ENCODE data around the gene DRC7. TPM values are rescaled to one million over a fixed set of nuclear protein-coding genes. Genes with fewer than 3 reads are reported as not detected.

The DRC7 gene
- total RNA-seq, 2 experiments from 2014 or later, result not detected

- intact Hi-C loops (cut with micrococcal nuclease), result no loop called here
- POLR2A ChIA-PET, result no interaction called here
- Mint-ChIP-seq H3K27ac (no peak overlapping the region), H3K9me3 (no peaks in the 10 kb centered on the region), H3K4me3 (no peak overlapping the region), H3K27me3 (no peaks in the 10 kb centered on the region), H3K4me1 (ENCODE audit: low read depth) (peaks cover 14% of the 10 kb centered on the region), H3K36me3 (no peaks in the 10 kb centered on the region)
- DNase-seq, result no peak
- CTCF ChIA-PET, result no interaction called here
These were observed 1.1 kb upstream of the DRC7 start for GRCh38 chr16:57693550-57693949.

- POLR2A ChIA-PET, result no interaction called here
- Mint-ChIP-seq H3K4me3 (no peak overlapping the region), H3K27me3 (no peaks in the 10 kb centered on the region), H3K9me3 (no peaks in the 10 kb centered on the region), H3K36me3 (no peaks in the 10 kb centered on the region), H3K4me1 (ENCODE audit: low read depth) (peaks cover 12% of the 10 kb centered on the region), H3K27ac (no peak overlapping the region)
- DNase-seq, result no peak
- intact Hi-C loops (cut with micrococcal nuclease), result no loop called here
- CTCF ChIA-PET, result no interaction called here
These were observed 328 bp upstream of the DRC7 start for GRCh38 chr16:57694231-57694724.

- H3K36me3 Mint-ChIP-seq, result no peaks in the 10 kb centered on the region
- no peaks in the 10 kb centered on the region for H3K9me3 Mint-ChIP-seq
- DNase-seq, result no peak
- no peaks in the 10 kb centered on the region for H3K27me3 Mint-ChIP-seq
- H3K27ac Mint-ChIP-seq, result no peak overlapping the region
- no peak overlapping the region for H3K4me3 Mint-ChIP-seq
- POLR2A ChIA-PET, result no interaction called here
- CTCF ChIA-PET, result no interaction called here
- intact Hi-C loops (cut with micrococcal nuclease), result no loop called here
- peaks cover 3% of the 10 kb centered on the region for H3K4me1 Mint-ChIP-seq (ENCODE audit: low read depth)
These were observed 1.1 kb downstream of the DRC7 start for GRCh38 chr16:57695680-57696069.

- H3K4me1 Mint-ChIP-seq (ENCODE audit: low read depth), result peaks cover 3% of the 10 kb centered on the region
- H3K36me3 Mint-ChIP-seq, result no peaks in the 10 kb centered on the region
- no peaks in the 10 kb centered on the region for H3K9me3 Mint-ChIP-seq
- CTCF ChIA-PET, result no interaction called here
- H3K27me3 Mint-ChIP-seq, result no peaks in the 10 kb centered on the region
- no peak overlapping the region for H3K4me3 Mint-ChIP-seq
- intact Hi-C loops (cut with micrococcal nuclease), result no loop called here
- DNase-seq, result no peak
- no peak overlapping the region for H3K27ac Mint-ChIP-seq
- POLR2A ChIA-PET, result no interaction called here
These were observed 1.6 kb downstream of the DRC7 start for GRCh38 chr16:57696240-57696639.

- H3K27me3 Mint-ChIP-seq, result no peaks in the 10 kb centered on the region
- no peaks in the 10 kb centered on the region for H3K9me3 Mint-ChIP-seq
- CTCF ChIA-PET, result no interaction called here
- no peak overlapping the region for H3K4me3 Mint-ChIP-seq
- POLR2A ChIA-PET, result no interaction called here
- H3K4me1 Mint-ChIP-seq (ENCODE audit: low read depth), result peaks cover 3% of the 10 kb centered on the region
- DNase-seq, result no peak
- no peak overlapping the region for H3K27ac Mint-ChIP-seq
- no peaks in the 10 kb centered on the region for H3K36me3 Mint-ChIP-seq
- intact Hi-C loops (cut with micrococcal nuclease), result no loop called here
These were observed 3.4 kb downstream of the DRC7 start for GRCh38 chr16:57697896-57698537.

- intact Hi-C loops (cut with micrococcal nuclease), result no loop called here
- Mint-ChIP-seq H3K4me3 (no peak overlapping the region), H3K9me3 (no peaks in the 10 kb centered on the region), H3K36me3 (no peaks in the 10 kb centered on the region), H3K27me3 (no peaks in the 10 kb centered on the region), H3K4me1 (ENCODE audit: low read depth) (peaks cover 3% of the 10 kb centered on the region), H3K27ac (no peak overlapping the region)
- POLR2A ChIA-PET, result no interaction called here
- CTCF ChIA-PET, result no interaction called here
- DNase-seq, result no peak
These were observed 4.3 kb downstream of the DRC7 start for GRCh38 chr16:57698812-57699405.

GRCh38 chr16:57699481-57699880, 4.9 kb downstream of the DRC7 start:
- no peak overlapping the region for H3K27ac Mint-ChIP-seq
- ChIA-PET POLR2A (no interaction called here), CTCF (no interaction called here)
- H3K4me1 Mint-ChIP-seq (ENCODE audit: low read depth), result peaks cover 3% of the 10 kb centered on the region
- H3K36me3 Mint-ChIP-seq, result no peaks in the 10 kb centered on the region
- no peaks in the 10 kb centered on the region for H3K27me3 Mint-ChIP-seq
- intact Hi-C loops (cut with micrococcal nuclease), result no loop called here
- no peaks in the 10 kb centered on the region for H3K9me3 Mint-ChIP-seq
- DNase-seq, result no peak
- H3K4me3 Mint-ChIP-seq, result no peak overlapping the region

- Mint-ChIP-seq H3K4me1 (ENCODE audit: low read depth) (no peaks in the 10 kb centered on the region), H3K27me3 (no peaks in the 10 kb centered on the region), H3K27ac (no peak overlapping the region), H3K9me3 (no peaks in the 10 kb centered on the region), H3K4me3 (no peak overlapping the region), H3K36me3 (no peaks in the 10 kb centered on the region)
- intact Hi-C loops (cut with micrococcal nuclease), result no loop called here
- ChIA-PET CTCF (no interaction called here), POLR2A (no interaction called here)
- DNase-seq, result no peak
These were observed 5.3 kb downstream of the DRC7 start for GRCh38 chr16:57699899-57700298.

GRCh38 chr16:57700781-57701551, 6.4 kb downstream of the DRC7 start:
- no peaks in the 10 kb centered on the region for H3K4me1 Mint-ChIP-seq (ENCODE audit: low read depth)
- DNase-seq, result no peak
- no peaks in the 10 kb centered on the region for H3K27me3 Mint-ChIP-seq
- intact Hi-C loops (cut with micrococcal nuclease), result no loop called here
- H3K4me3 Mint-ChIP-seq, result no peak overlapping the region
- H3K9me3 Mint-ChIP-seq, result no peaks in the 10 kb centered on the region
- H3K27ac Mint-ChIP-seq, result no peak overlapping the region
- no peaks in the 10 kb centered on the region for H3K36me3 Mint-ChIP-seq
- ChIA-PET POLR2A (no interaction called here), CTCF (no interaction called here)

GRCh38 chr16:57701759-57702371, 7.3 kb downstream of the DRC7 start:
- Mint-ChIP-seq H3K27ac (no peak overlapping the region), H3K4me1 (ENCODE audit: low read depth) (no peaks in the 10 kb centered on the region), H3K9me3 (no peaks in the 10 kb centered on the region), H3K27me3 (no peaks in the 10 kb centered on the region), H3K36me3 (no peaks in the 10 kb centered on the region), H3K4me3 (no peak overlapping the region)
- POLR2A ChIA-PET, result no interaction called here
- intact Hi-C loops (cut with micrococcal nuclease), result no loop called here
- DNase-seq, result no peak
- CTCF ChIA-PET, result no interaction called here

- POLR2A ChIA-PET, result no interaction called here
- Mint-ChIP-seq H3K36me3 (no peaks in the 10 kb centered on the region), H3K27ac (no peak overlapping the region), H3K4me1 (ENCODE audit: low read depth) (peaks cover 2% of the 10 kb centered on the region), H3K4me3 (no peak overlapping the region), H3K27me3 (peaks cover 8% of the 10 kb centered on the region), H3K9me3 (no peaks in the 10 kb centered on the region)
- CTCF ChIA-PET, result interaction anchor here (1.5 kb wide), 1 partner anchor 127 kb away, joined by 3 read pairs; no protein-coding TSS in a partner anchor
- intact Hi-C loops (cut with micrococcal nuclease), result no loop called here
- DNase-seq, result no peak
These were observed 8.9 kb downstream of the DRC7 start for GRCh38 chr16:57703416-57704010.

Data from activated CD4-positive, alpha-beta memory T cell treated with anti-CD3 and anti-CD28 coated beads for 36 hours (primary cell).